Measurements from ENCODE around the gene TRAM2.

Gene TRAM2

DNA sequence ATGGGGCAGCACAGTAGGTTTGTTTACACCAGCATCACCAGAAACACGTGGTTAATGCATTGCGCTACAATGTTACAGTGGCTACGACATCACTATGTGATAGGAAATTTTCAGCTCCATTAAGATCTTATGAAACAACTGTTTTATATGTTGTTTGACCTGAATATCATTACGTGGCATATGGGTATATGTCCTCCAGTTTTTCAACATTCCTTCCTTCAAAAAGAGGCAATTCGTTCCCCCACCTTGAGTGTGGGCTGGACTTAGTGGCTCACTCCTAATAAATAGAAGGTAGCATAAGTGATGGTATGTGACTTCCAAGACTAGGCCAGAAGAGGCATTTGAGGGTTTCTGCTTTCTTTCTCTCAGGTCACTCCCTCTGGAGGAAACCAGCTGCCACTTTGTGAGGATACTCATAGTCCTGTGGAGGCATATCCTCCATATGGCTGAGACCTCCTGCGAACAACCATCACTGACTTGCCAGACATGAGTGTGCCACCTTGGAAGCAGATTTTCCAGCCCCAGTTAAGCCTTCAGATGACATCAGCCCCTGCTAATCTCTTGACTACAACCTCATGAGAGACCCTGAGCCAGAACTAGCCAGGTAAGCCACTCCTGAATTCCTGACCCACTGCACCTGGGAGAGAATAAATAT lies 2.3 kb upstream of the TRAM2 start:
- no peak for ATAC-seq
- Mint-ChIP-seq H3K9me3 (no peaks in the 10 kb centered on the region), H3K4me1 (peaks cover 24% of the 10 kb centered on the region), H3K27me3 (no peaks in the 10 kb centered on the region), H3K4me3 (no peak overlapping the region), H3K27ac (no peak overlapping the region)
- no peak for DNase-seq

DNA sequence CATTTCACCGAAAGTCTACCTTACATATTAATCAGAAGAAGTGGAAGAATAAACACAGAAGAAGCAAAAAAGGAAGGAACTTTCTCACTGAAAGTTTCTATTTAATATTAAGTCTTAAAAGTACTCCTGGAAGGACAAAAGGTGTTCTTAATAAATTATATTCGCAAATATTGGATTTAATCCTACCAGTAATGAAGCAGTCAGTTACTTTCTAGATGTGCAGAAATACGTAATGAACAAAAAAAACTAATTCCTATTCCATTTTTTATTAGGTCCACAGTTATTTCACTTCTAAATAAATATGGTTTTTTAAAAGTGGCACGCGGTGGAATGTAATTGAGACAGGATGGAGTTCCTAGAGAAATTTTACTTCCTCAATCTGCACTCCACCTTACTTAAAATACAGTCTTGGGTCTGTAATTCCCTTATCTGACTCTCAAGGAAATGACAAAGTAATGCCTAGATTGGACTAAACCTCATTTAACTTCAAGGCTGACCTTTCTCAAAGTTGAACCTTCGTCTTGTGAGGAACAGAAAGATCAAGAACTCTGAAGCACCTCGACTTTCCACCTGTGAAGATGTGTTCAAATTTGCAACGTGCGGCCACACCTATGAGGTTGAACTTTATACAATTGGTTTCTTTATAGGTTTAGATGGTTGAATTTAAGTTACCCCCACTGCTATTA lies 1.1 kb upstream of the TRAM2 start:
- no peak overlapping the region for H3K27ac Mint-ChIP-seq

DNA sequence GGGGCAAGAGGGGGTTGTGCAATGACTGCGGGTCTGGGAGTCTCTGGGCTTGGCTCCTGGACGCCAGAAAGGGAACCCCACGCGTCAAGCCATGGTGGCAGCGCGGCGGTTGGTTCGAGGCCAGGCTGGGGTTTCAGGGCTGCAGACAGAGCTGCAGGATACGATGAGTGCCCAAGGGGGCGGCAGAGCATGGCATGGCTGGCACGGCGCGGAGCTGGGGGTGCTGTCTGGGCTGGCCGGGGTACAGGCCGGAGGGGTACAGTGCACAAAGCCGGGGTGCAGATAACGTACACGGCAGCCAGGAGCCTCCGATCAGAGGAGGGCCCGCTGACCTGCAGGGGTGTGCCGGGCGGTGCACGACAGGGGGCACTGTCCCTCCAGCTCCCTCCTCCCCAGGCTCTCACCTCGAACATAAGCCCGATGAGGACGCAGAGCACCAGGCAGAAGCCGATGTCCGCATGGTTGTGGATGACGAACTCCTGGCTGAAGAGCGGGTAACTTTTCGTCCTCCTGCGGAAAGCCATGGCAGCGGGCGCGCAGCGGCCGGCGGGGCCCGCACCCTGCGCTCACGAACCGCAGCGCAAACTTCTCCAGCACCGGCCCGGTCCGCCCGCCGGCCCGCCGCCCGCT lies 353 bp downstream of the TRAM2 start:
- Mint-ChIP-seq H3K27ac (peak overlapping the region; percentile 6 to 52), H3K4me1 (peaks cover 43% of the 10 kb centered on the region), H3K4me3 (peak overlapping the region; percentile 58 to 83), H3K9me3 (no peaks in the 10 kb centered on the region), H3K27me3 (no peaks in the 10 kb centered on the region)
- ATAC-seq (peak; percentile 77), DNase-seq (peak; percentile 67 to 72)

More for the DNA sequence above, 1.1 kb upstream of the TRAM2 start:
- H3K4me1 Mint-ChIP-seq = peaks cover 37% of the 10 kb centered on the region
- DNase-seq (no peak), ATAC-seq (no peak)
- no peaks in the 10 kb centered on the region for H3K9me3 Mint-ChIP-seq
- no peaks in the 10 kb centered on the region for H3K27me3 Mint-ChIP-seq
- H3K4me3 Mint-ChIP-seq = peak overlapping the region; percentile 64 to 73

DNA sequence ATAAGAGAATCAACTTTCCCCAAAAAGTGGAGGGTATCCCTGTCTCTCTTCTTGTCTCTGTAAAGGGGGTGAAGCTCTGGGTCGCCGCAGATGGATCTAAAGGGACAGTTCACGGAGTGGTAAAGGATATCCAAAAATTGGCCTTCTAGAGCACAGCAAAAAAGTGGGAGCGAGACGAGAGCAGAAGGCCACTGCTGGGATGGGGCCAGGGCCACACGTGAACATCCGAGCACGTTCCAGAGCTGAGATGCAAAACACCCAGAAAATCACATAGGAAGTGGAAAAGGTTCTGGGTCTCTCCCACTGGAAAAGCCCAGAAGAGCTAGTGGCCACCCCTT lies 837 bp downstream of the TRAM2 start:
- Mint-ChIP-seq H3K4me1 (peaks cover 43% of the 10 kb centered on the region), H3K9me3 (no peaks in the 10 kb centered on the region), H3K4me3 (peak overlapping the region; percentile 58 to 83), H3K27me3 (no peaks in the 10 kb centered on the region), H3K27ac (peak overlapping the region in 1 of 2 donors; percentile 22)
- DNase-seq = no peak
- no peak for ATAC-seq

DNA sequence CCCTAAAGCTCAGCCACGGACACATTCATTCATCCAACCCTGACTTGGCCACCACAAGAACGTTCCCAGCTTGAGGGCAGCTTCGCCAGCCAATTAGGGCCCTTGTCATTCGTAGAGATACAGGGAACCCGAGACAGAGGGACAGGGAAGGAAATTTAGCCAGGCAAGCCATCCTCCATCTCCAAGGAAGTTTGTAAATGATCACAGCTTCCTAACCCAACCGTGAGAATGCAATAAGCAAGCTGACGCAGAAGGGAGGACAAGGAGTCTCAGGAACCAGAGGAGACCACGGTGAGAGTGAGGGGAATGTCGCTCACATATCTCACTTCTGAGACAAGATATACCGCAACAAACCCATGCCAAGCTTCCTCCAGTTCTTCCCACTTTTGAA lies 1.4 kb downstream of the TRAM2 start:
- no peak for ATAC-seq
- Mint-ChIP-seq H3K27ac (no peak overlapping the region), H3K27me3 (no peaks in the 10 kb centered on the region), H3K4me3 (peak overlapping the region; percentile 55 to 83), H3K9me3 (no peaks in the 10 kb centered on the region), H3K4me1 (peaks cover 43% of the 10 kb centered on the region)
- DNase-seq = no peak

DNA sequence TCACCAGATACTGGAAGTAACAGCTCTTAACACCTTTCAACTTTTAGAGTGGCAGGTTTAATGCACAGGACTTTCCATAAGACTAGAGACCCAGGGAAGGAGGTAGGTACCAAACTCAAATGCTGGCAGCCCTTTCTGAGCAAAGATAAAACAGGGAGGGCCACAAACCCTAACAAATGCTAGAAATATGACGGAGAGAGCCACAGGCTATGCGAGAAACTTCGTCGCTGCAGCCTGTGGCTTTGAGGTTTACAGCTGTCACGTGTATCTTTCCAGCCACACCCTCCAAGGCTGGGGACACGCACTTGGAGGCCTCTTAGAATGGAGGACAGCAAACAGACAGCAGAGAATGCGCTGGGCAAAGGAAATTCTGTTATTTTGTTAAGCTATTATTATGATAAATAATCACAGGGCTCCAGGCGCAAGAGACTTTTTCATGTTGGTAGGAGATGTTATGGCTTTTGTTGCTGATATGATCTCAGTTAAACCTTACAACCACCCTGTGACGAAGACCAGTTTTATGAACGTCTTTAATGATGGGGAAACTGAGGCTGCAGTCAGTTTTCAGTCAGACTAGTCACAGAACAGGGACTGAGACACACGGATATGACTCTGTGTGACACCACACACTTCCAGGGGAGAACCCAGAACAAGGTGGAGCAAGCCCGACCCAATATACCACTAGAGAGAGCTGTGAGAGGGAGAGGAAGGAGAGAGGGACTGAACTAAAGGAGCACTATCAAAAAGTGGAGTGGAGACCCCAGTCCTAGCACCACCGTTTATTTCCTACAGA lies 2.0 kb downstream of the TRAM2 start:
- no peaks in the 10 kb centered on the region for H3K27me3 Mint-ChIP-seq
- H3K4me1 Mint-ChIP-seq = peaks cover 43% of the 10 kb centered on the region
- no peak overlapping the region for H3K27ac Mint-ChIP-seq
- H3K9me3 Mint-ChIP-seq = no peaks in the 10 kb centered on the region
- peak; percentile 53 to 65 for DNase-seq
- H3K4me3 Mint-ChIP-seq = peak overlapping the region; percentile 55 to 70
- peak; percentile 67 for ATAC-seq

DNA sequence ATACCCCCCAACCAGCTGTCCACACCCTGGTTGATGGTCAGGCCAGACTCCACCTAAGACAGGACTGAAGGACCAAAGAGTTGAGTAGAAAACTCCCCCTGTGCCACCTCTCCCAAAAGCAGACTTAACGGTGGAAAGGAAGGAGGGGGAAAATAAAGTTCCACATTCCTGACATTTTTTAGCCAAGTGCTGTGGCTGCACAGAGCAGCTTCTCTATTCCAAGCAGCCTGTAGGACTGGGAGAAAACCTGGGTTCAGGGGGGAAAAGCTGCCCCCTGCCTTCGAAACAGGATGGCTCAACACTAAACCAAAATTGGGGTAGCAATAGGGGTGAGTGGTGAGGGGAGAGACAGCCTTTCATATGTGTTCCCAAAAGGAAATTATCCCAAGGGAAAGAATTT lies 3.6 kb downstream of the TRAM2 start:
- DNase-seq = no peak
- H3K9me3 Mint-ChIP-seq = no peaks in the 10 kb centered on the region
- no peak for ATAC-seq
- no peak overlapping the region for H3K27ac Mint-ChIP-seq
- H3K27me3 Mint-ChIP-seq = no peaks in the 10 kb centered on the region
- peak overlapping the region; percentile 6 to 20 for H3K4me3 Mint-ChIP-seq
- peaks cover 43% of the 10 kb centered on the region for H3K4me1 Mint-ChIP-seq

DNA sequence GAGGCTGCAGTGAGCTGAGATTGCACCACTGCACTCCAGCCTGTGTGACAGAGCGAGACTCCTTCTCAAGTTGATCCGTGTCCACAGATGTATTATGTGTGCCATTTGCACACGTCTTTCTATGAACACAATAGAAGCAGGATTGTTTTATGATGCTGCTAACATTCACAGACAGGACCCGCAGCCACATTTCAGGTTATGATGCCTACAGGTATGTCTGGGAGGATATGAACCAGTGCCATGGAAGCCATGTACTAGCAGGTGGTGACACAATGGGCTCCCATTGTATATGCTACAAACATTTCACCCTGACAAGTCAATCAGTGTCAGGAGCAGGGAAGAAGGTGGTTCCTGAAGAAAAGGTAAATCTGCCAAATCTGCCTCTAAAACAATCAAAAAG lies 4.3 kb downstream of the TRAM2 start:
- Mint-ChIP-seq H3K9me3 (no peaks in the 10 kb centered on the region), H3K27ac (no peak overlapping the region), H3K4me3 (no peak overlapping the region), H3K4me1 (peaks cover 43% of the 10 kb centered on the region), H3K27me3 (no peaks in the 10 kb centered on the region)
- ATAC-seq = no peak
- DNase-seq = no peak

DNA sequence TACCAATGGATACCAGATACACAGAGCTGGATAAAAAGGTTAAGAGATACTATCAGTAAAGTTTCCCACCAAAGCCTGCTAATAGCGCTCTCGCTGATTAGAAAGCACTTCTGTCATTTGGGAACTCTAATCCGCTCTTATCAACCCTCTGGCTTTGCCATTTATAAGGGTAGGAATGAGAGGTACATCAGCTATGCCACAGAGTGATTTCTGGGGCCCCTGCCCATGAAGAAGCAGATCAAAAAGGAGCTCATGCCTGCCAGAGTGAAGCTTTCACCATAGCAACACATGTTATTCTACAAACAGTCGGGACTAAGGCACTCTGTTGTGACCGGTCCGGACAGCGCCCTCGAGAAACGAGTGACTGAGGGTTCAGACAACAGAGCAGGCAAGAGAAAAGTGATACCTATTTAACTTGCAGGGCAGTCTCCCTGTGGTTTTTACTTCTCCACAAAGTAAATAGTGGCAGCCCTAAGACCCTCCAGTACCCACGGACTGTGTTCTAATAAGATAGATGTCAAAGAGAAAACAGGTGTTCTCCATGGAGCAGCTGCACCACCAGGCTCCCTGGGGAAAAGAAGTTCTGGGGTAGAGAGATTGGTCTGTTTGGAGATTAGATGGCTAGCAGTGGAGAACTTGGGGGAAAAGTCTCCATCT lies 5.6 kb downstream of the TRAM2 start:
- no peaks in the 10 kb centered on the region for H3K9me3 Mint-ChIP-seq
- no peak for ATAC-seq
- no peak overlapping the region for H3K4me3 Mint-ChIP-seq
- H3K4me1 Mint-ChIP-seq = peaks cover 46% of the 10 kb centered on the region
- no peak for DNase-seq
- H3K27me3 Mint-ChIP-seq = no peaks in the 10 kb centered on the region
- H3K27ac Mint-ChIP-seq = peak overlapping the region in 1 of 2 donors; percentile 7

DNA sequence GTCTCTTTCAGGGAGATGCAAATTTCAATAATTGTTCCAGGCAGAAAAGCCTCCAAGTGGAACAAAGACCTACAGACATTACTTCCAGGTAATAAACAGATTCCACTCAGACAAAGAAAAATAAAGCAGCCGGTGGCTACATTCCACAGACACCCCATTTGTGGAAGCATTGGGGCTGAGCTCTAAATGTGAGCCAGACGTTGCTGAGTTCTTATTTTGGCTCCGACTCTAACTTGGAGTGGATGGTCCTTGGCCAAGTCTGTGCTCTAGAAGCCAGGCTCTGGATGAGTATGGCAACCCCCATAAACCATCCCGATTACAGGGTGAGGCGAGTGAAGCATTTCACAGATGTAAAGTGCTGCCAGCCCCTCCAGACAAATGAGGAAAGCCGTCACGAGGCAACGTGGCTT lies 6.6 kb downstream of the TRAM2 start:
- ATAC-seq (no peak), DNase-seq (no peak)

DNA sequence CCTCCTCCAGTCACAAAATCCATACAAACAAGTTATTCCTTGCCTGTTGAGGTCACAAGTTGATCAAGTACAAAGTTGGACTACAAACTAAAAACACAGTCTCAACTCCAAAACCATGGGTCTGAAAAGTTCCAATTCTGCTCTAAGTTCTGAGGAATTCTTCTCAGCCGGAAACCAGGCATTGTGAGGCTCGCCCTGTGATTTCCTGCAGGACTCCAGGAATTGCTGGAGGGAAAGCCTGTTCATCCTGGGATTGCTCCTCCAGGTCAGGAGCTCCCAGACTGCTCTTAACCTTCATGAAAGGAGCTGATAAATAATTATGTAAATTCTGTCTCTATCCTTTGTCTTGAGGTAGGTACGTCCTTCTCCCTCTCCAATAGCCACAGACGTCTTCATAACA lies 8.5 kb downstream of the TRAM2 start:
- H3K27ac Mint-ChIP-seq = peak overlapping the region in 1 of 2 donors; percentile 53
- no peak overlapping the region for H3K4me3 Mint-ChIP-seq
- ATAC-seq (no peak), DNase-seq (no peak)
- peaks cover 30% of the 10 kb centered on the region for H3K4me1 Mint-ChIP-seq
- H3K9me3 Mint-ChIP-seq = no peaks in the 10 kb centered on the region
- H3K27me3 Mint-ChIP-seq = no peaks in the 10 kb centered on the region

More for the DNA sequence above, 6.6 kb downstream of the TRAM2 start:
- H3K27ac Mint-ChIP-seq = peak overlapping the region in 1 of 2 donors; percentile 87
- H3K9me3 Mint-ChIP-seq = no peaks in the 10 kb centered on the region
- no peaks in the 10 kb centered on the region for H3K27me3 Mint-ChIP-seq
- peaks cover 43% of the 10 kb centered on the region for H3K4me1 Mint-ChIP-seq
- H3K4me3 Mint-ChIP-seq = no peak overlapping the region

DNA sequence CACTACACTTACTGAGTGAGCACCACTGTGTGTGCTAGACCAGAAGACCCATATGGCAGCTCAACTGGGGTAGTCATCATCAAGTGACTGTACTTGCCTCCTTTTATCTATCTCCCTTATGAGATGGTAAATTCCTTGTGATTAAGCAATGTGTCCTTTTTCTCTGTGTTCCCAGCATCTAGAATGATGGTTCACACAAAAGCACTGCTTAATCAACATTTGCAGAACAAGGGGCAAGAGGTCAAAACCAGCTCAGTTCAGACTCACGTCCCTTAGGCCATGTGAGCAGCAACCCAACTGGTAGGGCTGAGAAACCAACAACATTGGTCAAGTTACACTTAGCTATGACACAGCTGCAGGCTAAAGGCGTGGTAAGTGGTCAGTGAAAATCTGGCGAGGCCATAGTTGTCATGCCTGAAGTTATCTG lies 10.0 kb downstream of the TRAM2 start:
- H3K27me3 Mint-ChIP-seq = no peaks in the 10 kb centered on the region
- no peak overlapping the region for H3K27ac Mint-ChIP-seq
- H3K4me1 Mint-ChIP-seq = peaks cover 20% of the 10 kb centered on the region
- no peak for DNase-seq
- peak; percentile 20 for ATAC-seq
- H3K4me3 Mint-ChIP-seq = no peak overlapping the region
- H3K9me3 Mint-ChIP-seq = no peaks in the 10 kb centered on the region

DNA sequence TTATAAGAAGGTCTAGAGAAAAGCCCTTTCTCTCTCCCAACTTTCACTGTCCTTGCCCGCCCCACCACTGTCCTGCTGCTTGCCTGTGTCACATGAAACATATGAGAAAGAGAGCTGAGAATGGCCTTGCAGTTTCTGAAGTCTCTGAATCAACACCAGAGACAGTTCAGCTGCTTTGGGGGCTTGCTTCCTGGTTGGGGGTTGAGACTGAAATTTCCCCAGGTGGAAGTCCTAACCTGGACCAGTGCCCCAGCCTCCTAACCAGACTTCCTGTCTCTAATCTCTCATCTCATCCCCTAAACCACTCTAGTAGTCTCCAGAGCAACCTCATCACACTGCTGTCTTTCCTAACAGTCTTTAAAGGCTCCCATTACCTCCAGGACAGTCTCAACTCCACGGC lies 10.7 kb downstream of the TRAM2 start:
- H3K4me3 Mint-ChIP-seq = no peak overlapping the region
- H3K27me3 Mint-ChIP-seq = no peaks in the 10 kb centered on the region
- no peak for ATAC-seq
- DNase-seq = no peak
- peaks cover 20% of the 10 kb centered on the region for H3K4me1 Mint-ChIP-seq
- no peaks in the 10 kb centered on the region for H3K9me3 Mint-ChIP-seq
- no peak overlapping the region for H3K27ac Mint-ChIP-seq

DNA sequence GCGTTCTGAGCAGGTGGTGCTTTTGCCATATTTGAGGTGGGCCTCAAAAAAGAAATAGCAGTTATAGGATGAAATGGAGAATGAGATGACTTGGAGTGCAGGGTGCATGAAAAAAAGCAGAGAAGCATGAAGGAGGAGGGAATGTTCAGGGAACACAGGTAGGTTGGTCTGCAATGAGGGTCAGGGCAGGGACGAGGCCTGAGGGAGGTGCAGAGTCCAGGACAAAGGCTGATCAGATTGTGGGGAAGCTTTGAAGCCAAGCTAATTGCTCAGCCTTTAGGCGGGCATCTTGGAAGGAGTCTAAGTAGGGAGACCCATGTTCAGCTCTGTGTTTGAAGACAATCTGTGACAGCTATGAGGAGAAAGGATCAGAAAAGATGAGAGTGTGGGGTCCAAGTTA lies 12.0 kb downstream of the TRAM2 start:
- DNase-seq (no peak), ATAC-seq (no peak)
- Mint-ChIP-seq H3K27me3 (no peaks in the 10 kb centered on the region), H3K4me3 (no peak overlapping the region), H3K9me3 (no peaks in the 10 kb centered on the region), H3K27ac (no peak overlapping the region), H3K4me1 (peaks cover 20% of the 10 kb centered on the region)

DNA sequence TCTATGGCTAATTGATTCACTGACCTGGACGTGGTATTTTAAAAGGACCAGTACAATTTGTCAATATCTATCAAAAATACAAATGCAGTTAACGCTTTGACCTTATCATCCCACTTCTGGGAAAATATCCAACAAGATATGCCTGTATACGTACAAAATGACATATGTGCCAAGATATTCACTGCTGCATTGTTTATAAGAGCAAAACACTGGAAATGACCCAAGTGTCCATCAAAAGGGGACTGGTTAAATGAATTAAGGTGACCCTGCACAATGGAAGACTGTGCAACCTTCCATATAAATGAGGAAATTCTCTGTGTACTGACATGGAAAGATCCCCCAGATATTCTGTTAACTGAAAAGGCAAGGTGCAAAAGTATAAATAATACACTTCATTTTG lies 13.9 kb downstream of the TRAM2 start:
- Mint-ChIP-seq H3K9me3 (no peaks in the 10 kb centered on the region), H3K4me1 (peaks cover 20% of the 10 kb centered on the region), H3K27ac (no peak overlapping the region), H3K27me3 (no peaks in the 10 kb centered on the region), H3K4me3 (no peak overlapping the region)
- ATAC-seq (no peak), DNase-seq (no peak)

All from stimulated activated naive CD8-positive, alpha-beta T cell treated with anti-CD3 and anti-CD28 coated beads, Interleukin-15, amount 100 ng/mL, for 72 hours (primary cell).